ENCODE data around the gene EYS. TPM values are rescaled to one million over a fixed set of nuclear protein-coding genes. Genes with fewer than 3 reads are reported as not detected.

EYS gene
- total and polyA plus RNA-seq, 9 of the 15 experiments (the other 6 are each of a cell fraction or from before 2014, with no cell fraction given): 0.03 to 0.36 (median 0.10) TPM; not detected in 2

DNA sequence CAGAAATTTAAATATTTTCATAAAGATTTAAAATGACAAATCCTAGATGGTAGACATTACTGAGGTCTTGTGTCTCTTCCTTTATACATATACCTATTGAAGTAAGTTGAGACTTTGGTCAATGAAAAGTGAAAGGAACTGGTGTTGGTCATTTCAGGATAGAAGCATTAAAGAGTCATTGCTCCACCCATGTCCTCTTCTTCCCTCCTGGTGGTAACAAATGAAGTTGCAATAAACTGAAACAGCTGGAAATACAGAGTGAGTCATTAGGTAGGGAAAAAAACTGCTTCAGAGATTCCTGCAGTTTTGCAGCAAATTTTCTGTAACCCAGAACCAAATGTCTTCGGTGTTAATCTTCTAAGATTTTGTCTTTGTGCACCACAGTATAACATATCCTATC, 448.0 kb downstream of the EYS start:
- H3K36me3 ChIP-seq (ENCODE audit: control insufficient read depth, insufficient read depth, low read length): no peaks in the 10 kb centered on the region
- no TSS peak for BruUV-seq (replicated peaks)
- FAIRE-seq: no peak

GRCh38 chr6:65253041-65253440, 454.0 kb downstream of the EYS start:
- no peaks in the 10 kb centered on the region for H3K27me3 ChIP-seq (ENCODE audit: control insufficient read depth in 2 of 2, insufficient read depth in 2 of 2, low read length in 2 of 2)
- no TSS peak for BruUV-seq (replicated peaks)
- in situ Hi-C loops (cut with MboI): no loop called here

More for the DNA sequence above, 448.0 kb downstream of the EYS start:
- in situ Hi-C loops (cut with MboI): no loop called here
- Histone ChIP-seq H3K79me2 (ENCODE audit: control insufficient read depth, insufficient read depth, low read length) (no peaks in the 10 kb centered on the region), H3K9ac (ENCODE audit: insufficient read depth in 1 of 2, low read depth in 2 of 2, low read length in 2 of 2) (no peak overlapping the region), H3K9me3 (replicated peaks; ENCODE audit: control insufficient read depth, insufficient read depth, low read depth, low read length) (no peaks in the 10 kb centered on the region), H3K27ac (ENCODE audit: extremely low read depth, low read depth, low read length) (no peak overlapping the region), H2AFZ (ENCODE audit: low read depth, low read length) (no peak overlapping the region), H3K4me2 (ENCODE audit: insufficient read depth, low read length) (no peak overlapping the region), H4K20me1 (replicated peaks; ENCODE audit: control insufficient read depth, insufficient read depth, low read length) (no peaks in the 10 kb centered on the region), H3K9me1 (ENCODE audit: control insufficient read depth, insufficient read depth, low read length) (no peaks in the 10 kb centered on the region), H3K4me3 (no peak overlapping the region), H3K27me3 (ENCODE audit: control insufficient read depth in 2 of 2, insufficient read depth in 2 of 2, low read length in 2 of 2) (no peaks in the 10 kb centered on the region), H3K4me1 (replicated peaks in 1 of 2; ENCODE audit: control insufficient read depth in 2 of 2, insufficient read depth in 2 of 2, low read length in 2 of 2) (no peaks in the 10 kb centered on the region)
- DNase-seq (ENCODE audit: extremely low read depth in 1 of 4, low spot score in 3 of 4) (no peak), ATAC-seq (no peak)
- CTCF ChIA-PET (ENCODE audit: low intra/inter-chr PET ratio): no interaction called here
- 0% methylated on average over 1 of the region's 1 CpG for WGBS (ENCODE audit: insufficient coverage, low coverage, missing lambda C conversion rate)
- POLR2A ChIA-PET: no interaction called here
- TF ChIP-seq MXD1 (CRISPR knock-in tag; IDR thresholded peaks at IDR 0.05; ENCODE audit: borderline replicate concordance, poor library complexity, severe bottlenecking): no peak
- TF ChIP-seq ARID1B (IDR thresholded peaks at IDR 0.05): no peak
- peak; percentile 75 for TF ChIP-seq FOSL1 (tag; conservative IDR thresholded peaks at IDR 0.05)
- intact Hi-C loops (cut with micrococcal nuclease): no loop called here

More at GRCh38 chr6:65253041-65253440, 454.0 kb downstream of the EYS start:
- H3K27ac ChIP-seq (ENCODE audit: extremely low read depth, low read depth, low read length): no peak overlapping the region
- no peaks in the 10 kb centered on the region for H3K4me1 ChIP-seq (replicated peaks in 1 of 2; ENCODE audit: control insufficient read depth in 2 of 2, insufficient read depth in 2 of 2, low read length in 2 of 2)
- ChIA-PET POLR2A (no interaction called here), CTCF (ENCODE audit: low intra/inter-chr PET ratio) (no interaction called here)
- TF ChIP-seq, protein P1, sequence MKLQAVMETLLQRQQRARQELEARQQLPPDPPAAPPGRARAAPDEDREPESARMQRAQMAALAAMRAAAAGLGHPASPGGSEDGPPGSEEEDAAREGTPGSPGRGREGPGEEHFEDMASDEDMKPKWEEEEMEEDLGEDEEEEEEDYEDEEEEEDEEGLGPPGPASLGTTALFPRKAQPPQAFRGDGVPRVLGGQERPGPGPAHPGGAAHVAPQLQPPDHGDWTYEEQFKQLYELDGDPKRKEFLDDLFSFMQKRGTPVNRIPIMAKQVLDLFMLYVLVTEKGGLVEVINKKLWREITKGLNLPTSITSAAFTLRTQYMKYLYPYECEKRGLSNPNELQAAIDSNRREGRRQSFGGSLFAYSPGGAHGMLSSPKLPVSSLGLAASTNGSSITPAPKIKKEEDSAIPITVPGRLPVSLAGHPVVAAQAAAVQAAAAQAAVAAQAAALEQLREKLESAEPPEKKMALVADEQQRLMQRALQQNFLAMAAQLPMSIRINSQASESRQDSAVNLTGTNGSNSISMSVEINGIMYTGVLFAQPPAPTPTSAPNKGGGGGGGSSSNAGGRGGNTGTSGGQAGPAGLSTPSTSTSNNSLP (IDR thresholded peaks at IDR 0.05; ENCODE audit: borderline replicate concordance, low read depth, low read length): no peak
- TF ChIP-seq KLF6 (CRISPR knock-in tag; IDR thresholded peaks at IDR 0.05; ENCODE audit: borderline replicate concordance): no peak
- no peak overlapping the region for H2AFZ ChIP-seq (ENCODE audit: low read depth, low read length)
- no peaks in the 10 kb centered on the region for H3K9me1 ChIP-seq (ENCODE audit: control insufficient read depth, insufficient read depth, low read length)
- intact Hi-C loops (cut with micrococcal nuclease): no loop called here
- FAIRE-seq: no peak
- WGBS (ENCODE audit: insufficient coverage, low coverage, missing lambda C conversion rate): 14% methylated on average over 1 of the region's 1 CpG
- no peak for DNase-seq (ENCODE audit: extremely low read depth in 1 of 4, low spot score in 3 of 4)
- H4K20me1 ChIP-seq (replicated peaks; ENCODE audit: control insufficient read depth, insufficient read depth, low read length): no peaks in the 10 kb centered on the region
- no peak overlapping the region for H3K4me2 ChIP-seq (ENCODE audit: insufficient read depth, low read length)
- no peak for ATAC-seq
- no peak overlapping the region for H3K9ac ChIP-seq (ENCODE audit: insufficient read depth in 1 of 2, low read depth in 2 of 2, low read length in 2 of 2)
- H3K4me3 ChIP-seq: no peak overlapping the region
- H3K9me3 ChIP-seq (replicated peaks; ENCODE audit: control insufficient read depth, insufficient read depth, low read depth, low read length): no peaks in the 10 kb centered on the region
- no peaks in the 10 kb centered on the region for H3K79me2 ChIP-seq (ENCODE audit: control insufficient read depth, insufficient read depth, low read length)
- H3K36me3 ChIP-seq (ENCODE audit: control insufficient read depth, insufficient read depth, low read length): no peaks in the 10 kb centered on the region
